Caco-2 (cell line): ENCODE results near the gene ACO1. TPM values are rescaled to one million over a fixed set of nuclear protein-coding genes. Genes with fewer than 3 reads are reported as not detected.

Experiments used
- BruUV-seq: library from RNA; stranded (reverse); fragments of 400-500 nt; replicated peaks from 2 replicates; lab custom pipeline; 2021; lab: Mats Ljungman, UMichigan
- CTCF ChIA-PET: fragments of 300-600 bp; sonication (Branson Sonifier 250); formaldehyde crosslinking; loops from one replicate; lab custom pipeline; 2022; ENCODE audit warnings: antibody characterized with exemption; lab: Charles Lee
- POLR2A ChIA-PET: fragments of 300-600 bp; sonication (Branson Sonifier 250); formaldehyde crosslinking; loops from one replicate; lab custom pipeline; 2022; ENCODE audit warnings: antibody characterized with exemption; lab: Charles Lee
- DNase-seq, 2 experiments: peaks; one replicate each; pipeline versions ENCODE4 v3.0.0 to v3.0.0-alpha.2; 2020 to 2022
- H3K27me3 ChIP-seq: replicated peaks from 2 replicates; pipeline ENCODE4 v1.6.0; 2011; ENCODE audit warnings: low read length; ENCODE audit not compliant: control insufficient read depth, insufficient read depth
- H3K36me3 ChIP-seq: 2 replicates; pipeline ENCODE4 v1.5.1; 2011; ENCODE audit warnings: low read length; ENCODE audit not compliant: control insufficient read depth, insufficient read depth
- H3K4me1 ChIP-seq: fragments of 250-450 bp; sonication (Bioruptor Pico); 2 replicates; pipeline ENCODE4 v1.5.1; 2020; ENCODE audit warnings: mild to moderate bottlenecking
- H3K4me3 ChIP-seq: 2 replicates; pipeline ENCODE4 v1.5.1; 2011; ENCODE audit warnings: low read depth, mild to moderate bottlenecking, control low read depth, low read length
- H3K9me3 ChIP-seq: fragments of 250-450 bp; sonication (Bioruptor Pico); 2 replicates; pipeline ENCODE4 v1.5.1; 2020; ENCODE audit warnings: mild to moderate bottlenecking, moderate library complexity
- H3K27ac Mint-ChIP-seq: one replicate; pipeline ENCODE4 v1.8.0; 2022; ENCODE audit warnings: mixed read lengths; ENCODE audit not compliant: unreplicated experiment
- H3K27me3 Mint-ChIP-seq: one replicate; pipeline ENCODE4 v1.8.0; 2022; ENCODE audit warnings: mixed read lengths; ENCODE audit not compliant: insufficient read depth, unreplicated experiment
- H3K36me3 Mint-ChIP-seq: one replicate; pipeline ENCODE4 v1.8.0; 2022; ENCODE audit warnings: mild to moderate bottlenecking, mixed read lengths; ENCODE audit not compliant: insufficient read depth, unreplicated experiment
- H3K4me1 Mint-ChIP-seq: one replicate; pipeline ENCODE4 v1.8.0; 2022; ENCODE audit warnings: low read depth, mixed read lengths; ENCODE audit not compliant: unreplicated experiment
- H3K4me3 Mint-ChIP-seq: one replicate; pipeline ENCODE4 v1.8.0; 2022; ENCODE audit warnings: mild to moderate bottlenecking, moderate library complexity, mixed read lengths; ENCODE audit not compliant: unreplicated experiment
- H3K9me3 Mint-ChIP-seq: one replicate; pipeline ENCODE4 v1.8.0; 2022; ENCODE audit warnings: mixed read lengths; ENCODE audit not compliant: unreplicated experiment
- CTCF ChIP-seq, 2 experiments: fragments of 200-600 bp in 1 of 2; IDR thresholded peaks; 1 replicate in 1 of 2; 2 replicates in 1 of 2; pipeline versions ENCODE4 v1.5.1 to v1.8.0; 2011 to 2022; ENCODE audit warnings: antibody characterized with exemption in 1 of 2, control low read depth in 1 of 2, inconsistent platforms in 1 of 2, low read depth in 1 of 2, low read length in 1 of 2, mild to moderate bottlenecking in 1 of 2, moderate library complexity in 1 of 2; ENCODE audit not compliant: insufficient read depth in 1 of 2, severe bottlenecking in 1 of 2, unreplicated experiment in 1 of 2
- intact Hi-C: fragments of 100-400 bp; cut with micrococcal nuclease; formaldehyde crosslinking; loops from one replicate; pipeline ENCODE4 v1.10.0; 2022; ENCODE audit not compliant: unreplicated experiment
- total RNA-seq: library from RNA; stranded (reverse); gene quantifications from 2 replicates; pipeline ENCODE4 v1.2.3, GENCODE V29; 2022

The ACO1 gene
- total RNA-seq, 1 experiment from 2014 or later = 54.7 TPM

- Histone ChIP-seq H3K36me3 (peaks cover 3% of the 10 kb centered on the region), H3K4me3 (no peak overlapping the region), H3K9me3 (no peaks in the 10 kb centered on the region), H3K4me1 (peaks cover 18% of the 10 kb centered on the region), H3K27me3 (no peaks in the 10 kb centered on the region)
- no peak for TF ChIP-seq CTCF (IDR thresholded peaks at IDR 0.05; ENCODE audit: insufficient read depth in 1 of 2, low read depth in 1 of 2, low read length in 1 of 2, severe bottlenecking in 1 of 2, unreplicated experiment in 1 of 2)
- intact Hi-C loops = no loop called here
- DNase-seq = no peak
- Mint-ChIP-seq H3K36me3 (peaks cover 38% of the 10 kb centered on the region), H3K27ac (no peak overlapping the region), H3K4me1 (peaks cover 6% of the 10 kb centered on the region), H3K27me3 (no peaks in the 10 kb centered on the region), H3K4me3 (no peak overlapping the region), H3K9me3 (no peaks in the 10 kb centered on the region)
- CTCF ChIA-PET = interaction anchor here (0.9 to 3.9 kb wide), 2 partner anchors 47 to 52 kb away, joined by 4 to 48 read pairs; partner anchors contain the start of gene ACO1
- BruUV-seq = no TSS peak
- POLR2A ChIA-PET = no interaction called here
These were observed 46.3 kb downstream of the ACO1 start for GRCh38 chr9:32430720-32431119.

GRCh38 chr9:32431196-32431595 lies 46.8 kb downstream of the ACO1 start:
- Histone ChIP-seq H3K36me3 (peaks cover 3% of the 10 kb centered on the region), H3K4me1 (peaks cover 13% of the 10 kb centered on the region), H3K4me3 (no peak overlapping the region), H3K27me3 (no peaks in the 10 kb centered on the region), H3K9me3 (no peaks in the 10 kb centered on the region)
- Mint-ChIP-seq H3K36me3 (peaks cover 43% of the 10 kb centered on the region), H3K27ac (no peak overlapping the region), H3K27me3 (no peaks in the 10 kb centered on the region), H3K4me3 (no peak overlapping the region), H3K4me1 (peaks cover 6% of the 10 kb centered on the region), H3K9me3 (no peaks in the 10 kb centered on the region)
- intact Hi-C loops = no loop called here
- ChIA-PET POLR2A (no interaction called here), CTCF (interaction anchor here (1.4 to 3.9 kb wide), 2 partner anchors 53 to 95 kb away, joined by 7 to 48 read pairs; partner anchors contain the start of gene RIGI)
- BruUV-seq = no TSS peak
- DNase-seq = no peak
- TF ChIP-seq CTCF (IDR thresholded peaks at IDR 0.05; ENCODE audit: insufficient read depth in 1 of 2, low read depth in 1 of 2, low read length in 1 of 2, severe bottlenecking in 1 of 2, unreplicated experiment in 1 of 2) = no peak

- peak; percentile 73 for DNase-seq
- peaks cover 5% of the 10 kb centered on the region for H3K4me1 ChIP-seq
- TF ChIP-seq CTCF (IDR thresholded peaks at IDR 0.05; ENCODE audit: insufficient read depth in 1 of 2, low read depth in 1 of 2, low read length in 1 of 2, severe bottlenecking in 1 of 2, unreplicated experiment in 1 of 2) = peak; percentile 68 to 77
- CTCF ChIA-PET = interaction anchor here (0.6 to 3.9 kb wide), 5 partner anchors 18 to 148 kb away, joined by 3 to 48 read pairs (median 7); partner anchors contain the start of genes ACO1 and RIGI
- POLR2A ChIA-PET = interaction anchor here (0.8 kb wide), 1 partner anchor 47 kb away, joined by 3 read pairs; the partner anchor contains the start of gene ACO1
- H3K36me3 Mint-ChIP-seq = peaks cover 46% of the 10 kb centered on the region
- H3K9me3 ChIP-seq = no peaks in the 10 kb centered on the region
- H3K27me3 Mint-ChIP-seq = no peaks in the 10 kb centered on the region
- no peak overlapping the region for H3K27ac Mint-ChIP-seq
- H3K4me3 ChIP-seq = no peak overlapping the region
- no peaks in the 10 kb centered on the region for H3K27me3 ChIP-seq
- no TSS peak for BruUV-seq
- no peak overlapping the region for H3K4me3 Mint-ChIP-seq
- intact Hi-C loops = loop anchor here (1.0 kb wide), 2 partner anchors 53 to 140 kb away; no protein-coding TSS in a partner anchor
- no peaks in the 10 kb centered on the region for H3K9me3 Mint-ChIP-seq
- H3K4me1 Mint-ChIP-seq = peaks cover 6% of the 10 kb centered on the region
- peaks cover 3% of the 10 kb centered on the region for H3K36me3 ChIP-seq
These were observed 47.6 kb downstream of the ACO1 start for GRCh38 chr9:32431940-32432555.
